Activated naive CD4-positive, alpha-beta T cell treated with anti-CD3 and anti-CD28 coated beads, Interleukin-2, amount 50 U/mL, for 24 hours (primary cell): ENCODE results near the gene UBAC2.

Experiments
- H3K27ac Mint-ChIP-seq: one replicate; pipeline ENCODE4 v1.8.0; 2021; ENCODE audit warnings: mild to moderate bottlenecking, mixed read lengths
- H3K27me3 Mint-ChIP-seq: one replicate; pipeline ENCODE4 v1.8.0; 2021; ENCODE audit warnings: mixed read lengths
- H3K36me3 Mint-ChIP-seq: one replicate; pipeline ENCODE4 v1.8.0; 2021; ENCODE audit warnings: mixed read lengths
- H3K4me1 Mint-ChIP-seq: one replicate; pipeline ENCODE4 v1.8.0; 2021; ENCODE audit warnings: mixed read lengths
- H3K4me3 Mint-ChIP-seq: one replicate; pipeline ENCODE4 v1.8.0; 2021; ENCODE audit warnings: mild to moderate bottlenecking, mixed read lengths
- H3K9me3 Mint-ChIP-seq: one replicate; pipeline ENCODE4 v1.8.0; 2021; ENCODE audit warnings: mixed read lengths

The UBAC2 gene

GRCh38 chr13:99174533-99175100 is 26.0 kb upstream of the UBAC2 start:
- no peak overlapping the region for H3K27ac Mint-ChIP-seq
- no peaks in the 10 kb centered on the region for H3K27me3 Mint-ChIP-seq
- no peaks in the 10 kb centered on the region for H3K9me3 Mint-ChIP-seq
- H3K4me1 Mint-ChIP-seq: peaks cover 38% of the 10 kb centered on the region
- H3K36me3 Mint-ChIP-seq: no peaks in the 10 kb centered on the region
- no peak overlapping the region for H3K4me3 Mint-ChIP-seq

- Mint-ChIP-seq H3K36me3 (no peaks in the 10 kb centered on the region), H3K4me1 (peaks cover 48% of the 10 kb centered on the region), H3K4me3 (peak overlapping the region; percentile 64), H3K27ac (peak overlapping the region; percentile 90), H3K27me3 (no peaks in the 10 kb centered on the region), H3K9me3 (no peaks in the 10 kb centered on the region)
Measured at GRCh38 chr13:99176309-99177276, 24.1 kb upstream of the UBAC2 start.

- Mint-ChIP-seq H3K27me3 (no peaks in the 10 kb centered on the region), H3K4me1 (peaks cover 48% of the 10 kb centered on the region), H3K36me3 (peaks cover 1% of the 10 kb centered on the region), H3K27ac (no peak overlapping the region), H3K9me3 (no peaks in the 10 kb centered on the region), H3K4me3 (no peak overlapping the region)
Measured at GRCh38 chr13:99178636-99179035, 22.0 kb upstream of the UBAC2 start.

DNA sequence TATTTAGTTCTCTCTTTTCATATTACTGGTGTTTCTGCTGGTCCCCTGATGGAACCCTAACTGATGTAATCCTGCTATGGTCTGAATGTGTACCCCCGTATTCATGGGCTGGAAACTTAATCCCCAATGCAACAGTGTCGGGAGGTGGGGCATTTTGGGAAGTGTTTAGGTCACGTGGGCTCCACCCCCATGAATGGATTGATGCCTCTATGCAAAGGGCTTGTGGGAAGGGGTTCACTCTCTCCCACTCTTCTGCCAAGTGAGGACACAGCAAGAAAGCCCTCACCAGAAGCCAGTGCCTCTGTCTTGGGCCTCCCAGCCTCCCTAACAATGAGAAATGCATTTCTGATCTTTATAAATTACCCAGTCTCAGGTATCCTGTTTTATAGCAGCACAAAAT is 21.2 kb upstream of the UBAC2 start:
- H3K36me3 Mint-ChIP-seq: peaks cover 1% of the 10 kb centered on the region
- peak overlapping the region; percentile 7 for H3K4me3 Mint-ChIP-seq
- peaks cover 48% of the 10 kb centered on the region for H3K4me1 Mint-ChIP-seq
- peak overlapping the region; percentile 80 for H3K27ac Mint-ChIP-seq
- no peaks in the 10 kb centered on the region for H3K27me3 Mint-ChIP-seq
- no peaks in the 10 kb centered on the region for H3K9me3 Mint-ChIP-seq

- Mint-ChIP-seq H3K27ac (no peak overlapping the region), H3K36me3 (peaks cover 1% of the 10 kb centered on the region), H3K27me3 (no peaks in the 10 kb centered on the region), H3K4me1 (peaks cover 31% of the 10 kb centered on the region), H3K4me3 (no peak overlapping the region), H3K9me3 (no peaks in the 10 kb centered on the region)
Measured at GRCh38 chr13:99182439-99182838, 18.2 kb upstream of the UBAC2 start.

DNA sequence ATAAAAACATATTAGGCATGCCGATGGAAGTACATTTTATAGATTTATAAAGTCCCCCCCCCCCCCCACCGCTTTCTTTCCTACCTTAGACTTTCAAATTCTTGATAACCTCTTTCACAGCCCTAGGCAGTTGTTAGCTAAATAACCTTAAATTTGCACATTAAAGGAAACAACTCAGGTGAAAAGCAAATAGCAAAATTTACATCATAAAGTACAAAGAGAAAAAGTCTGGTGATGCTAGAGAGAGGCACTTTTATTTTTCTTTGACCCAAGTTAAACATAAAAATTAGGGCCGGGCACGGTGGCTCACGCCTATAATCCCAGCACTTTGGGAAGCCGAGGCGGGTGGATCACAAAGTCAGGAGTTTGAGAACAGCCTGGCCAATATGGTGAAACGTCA is 15.0 kb upstream of the UBAC2 start:
- Mint-ChIP-seq H3K36me3 (peaks cover 1% of the 10 kb centered on the region), H3K27ac (peak overlapping the region; percentile 46), H3K27me3 (no peaks in the 10 kb centered on the region), H3K4me1 (peaks cover 2% of the 10 kb centered on the region), H3K9me3 (no peaks in the 10 kb centered on the region), H3K4me3 (no peak overlapping the region)

GRCh38 chr13:99190147-99190985 is 10.3 kb upstream of the UBAC2 start:
- H3K27ac Mint-ChIP-seq: no peak overlapping the region
- no peaks in the 10 kb centered on the region for H3K27me3 Mint-ChIP-seq
- H3K4me3 Mint-ChIP-seq: no peak overlapping the region
- H3K9me3 Mint-ChIP-seq: no peaks in the 10 kb centered on the region
- peaks cover 11% of the 10 kb centered on the region for H3K4me1 Mint-ChIP-seq
- no peaks in the 10 kb centered on the region for H3K36me3 Mint-ChIP-seq

GRCh38 chr13:99191336-99191899 is 9.2 kb upstream of the UBAC2 start:
- Mint-ChIP-seq H3K9me3 (no peaks in the 10 kb centered on the region), H3K4me1 (peaks cover 14% of the 10 kb centered on the region), H3K36me3 (no peaks in the 10 kb centered on the region), H3K4me3 (no peak overlapping the region), H3K27me3 (no peaks in the 10 kb centered on the region), H3K27ac (peak overlapping the region; percentile 23)

DNA sequence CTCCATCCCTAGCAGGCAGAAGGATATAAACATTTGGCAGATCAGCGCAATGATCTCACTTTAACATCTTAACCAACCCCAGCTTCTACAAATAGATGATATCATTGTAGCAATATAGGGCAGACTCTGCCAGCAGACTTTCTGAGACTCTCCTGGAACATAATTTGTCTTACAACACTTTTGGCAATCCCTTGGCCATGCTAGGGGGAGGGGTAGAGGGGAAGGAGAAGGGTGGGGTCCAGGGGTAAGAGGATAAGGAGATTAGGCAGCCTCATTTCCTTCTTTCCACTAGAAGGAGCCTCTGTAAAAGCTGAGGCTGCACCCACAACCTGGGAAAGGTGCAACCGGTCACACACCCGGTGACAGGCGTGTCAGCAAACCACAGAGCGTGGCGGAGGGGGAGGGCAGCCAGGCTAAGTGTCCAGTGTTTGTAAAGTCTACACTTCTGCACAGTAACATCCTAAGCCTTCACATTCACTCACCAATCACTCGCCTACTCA is 8.7 kb upstream of the UBAC2 start:
- Mint-ChIP-seq H3K27me3 (no peaks in the 10 kb centered on the region), H3K27ac (no peak overlapping the region), H3K9me3 (no peaks in the 10 kb centered on the region), H3K4me3 (no peak overlapping the region), H3K36me3 (no peaks in the 10 kb centered on the region), H3K4me1 (peaks cover 20% of the 10 kb centered on the region)

DNA sequence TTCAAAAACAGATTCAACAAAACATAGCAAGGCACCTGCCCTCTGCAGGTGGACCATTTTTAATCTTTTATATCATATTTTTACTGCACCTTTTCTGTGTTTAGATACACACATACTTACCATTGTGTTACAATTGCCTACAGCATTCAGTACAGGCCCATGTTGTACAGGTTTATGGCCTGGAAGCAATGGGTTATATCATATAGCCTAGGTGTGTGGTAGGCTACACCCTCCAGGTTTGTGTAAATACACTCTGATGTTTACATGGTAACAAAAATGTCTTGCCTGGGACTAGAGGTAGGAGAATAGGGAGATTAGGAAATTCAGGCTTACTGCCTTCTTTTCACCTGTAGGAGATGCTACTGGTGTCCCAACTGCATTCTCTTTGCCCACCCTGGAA is 8.2 kb upstream of the UBAC2 start:
- Mint-ChIP-seq H3K27ac (no peak overlapping the region), H3K27me3 (no peaks in the 10 kb centered on the region), H3K4me1 (peaks cover 25% of the 10 kb centered on the region), H3K36me3 (no peaks in the 10 kb centered on the region), H3K9me3 (no peaks in the 10 kb centered on the region), H3K4me3 (no peak overlapping the region)

- Mint-ChIP-seq H3K36me3 (no peaks in the 10 kb centered on the region), H3K9me3 (no peaks in the 10 kb centered on the region), H3K4me3 (no peak overlapping the region), H3K4me1 (peaks cover 26% of the 10 kb centered on the region), H3K27ac (no peak overlapping the region), H3K27me3 (no peaks in the 10 kb centered on the region)
Measured at GRCh38 chr13:99193152-99193551, 7.5 kb upstream of the UBAC2 start.

- no peaks in the 10 kb centered on the region for H3K27me3 Mint-ChIP-seq
- H3K9me3 Mint-ChIP-seq: no peaks in the 10 kb centered on the region
- H3K27ac Mint-ChIP-seq: no peak overlapping the region
- peaks cover 41% of the 10 kb centered on the region for H3K4me1 Mint-ChIP-seq
- H3K4me3 Mint-ChIP-seq: no peak overlapping the region
- H3K36me3 Mint-ChIP-seq: peaks cover 1% of the 10 kb centered on the region
Measured at GRCh38 chr13:99196466-99197116, 4.1 kb upstream of the UBAC2 start.

- Mint-ChIP-seq H3K36me3 (peaks cover 1% of the 10 kb centered on the region), H3K4me3 (no peak overlapping the region), H3K27me3 (no peaks in the 10 kb centered on the region), H3K9me3 (no peaks in the 10 kb centered on the region), H3K4me1 (peaks cover 39% of the 10 kb centered on the region), H3K27ac (peak overlapping the region; percentile 68)
Measured at GRCh38 chr13:99197117-99197651, 3.5 kb upstream of the UBAC2 start.

DNA sequence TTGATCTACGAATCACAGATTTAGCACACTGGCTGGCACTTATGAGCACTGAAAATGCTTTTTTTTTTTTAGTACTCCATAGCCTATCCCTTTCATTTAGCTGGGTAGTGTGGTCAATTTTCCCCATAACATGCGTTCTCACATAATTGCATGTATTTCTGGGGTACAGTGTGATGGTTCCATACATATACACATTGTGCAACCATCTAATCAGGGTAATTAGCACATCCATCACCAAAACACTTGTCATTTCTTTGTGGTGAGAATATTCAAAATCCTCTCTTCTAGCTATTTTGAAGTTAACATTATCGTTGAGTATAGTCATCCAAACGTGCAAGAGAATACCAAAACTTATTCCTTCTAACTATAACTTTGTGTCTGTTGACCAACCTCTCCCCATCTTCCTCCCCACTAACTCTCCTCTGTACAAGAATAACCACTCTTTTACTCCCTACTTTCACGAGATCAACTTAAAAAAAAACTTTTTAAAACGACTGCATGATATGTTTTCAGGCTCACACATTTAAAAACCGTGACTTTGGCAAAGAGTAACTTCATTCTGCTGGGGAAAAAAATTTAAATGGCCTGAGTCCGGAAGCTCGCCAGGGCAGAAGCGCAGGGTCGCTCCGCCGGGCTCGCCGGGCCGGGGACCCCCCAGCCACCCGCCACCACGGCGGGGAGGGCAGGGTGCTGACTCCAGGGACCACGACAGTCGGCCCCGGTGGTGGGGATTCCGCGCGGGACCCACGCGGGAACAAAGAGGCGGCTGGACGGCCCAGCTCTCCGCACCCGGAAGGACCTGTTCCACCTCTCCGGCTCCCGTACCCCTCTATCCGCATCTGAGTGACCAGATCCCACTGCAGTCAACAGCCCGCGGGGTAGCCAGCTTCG is 868 bp upstream of the UBAC2 start:
- Mint-ChIP-seq H3K27me3 (no peaks in the 10 kb centered on the region), H3K9me3 (no peaks in the 10 kb centered on the region), H3K27ac (peak overlapping the region; percentile 91), H3K4me1 (peaks cover 62% of the 10 kb centered on the region), H3K4me3 (peak overlapping the region; percentile 96), H3K36me3 (peaks cover 1% of the 10 kb centered on the region)
